GM19099 (cell line): Measurements from ENCODE around the gene EXOC4.

ENCODE experiments used
- POLR2A ChIP-seq: IDR thresholded peaks from 3 replicates; pipeline ENCODE4 v1.6.1; 2011; ENCODE audit warnings: low read depth; ENCODE audit not compliant: insufficient read length; ENCODE audit errors: extremely low read depth

The EXOC4 gene

GRCh38 chr7:133412942-133413341 lies 160.1 kb downstream of the EXOC4 start:
- TF ChIP-seq POLR2A, result no peak

DNA sequence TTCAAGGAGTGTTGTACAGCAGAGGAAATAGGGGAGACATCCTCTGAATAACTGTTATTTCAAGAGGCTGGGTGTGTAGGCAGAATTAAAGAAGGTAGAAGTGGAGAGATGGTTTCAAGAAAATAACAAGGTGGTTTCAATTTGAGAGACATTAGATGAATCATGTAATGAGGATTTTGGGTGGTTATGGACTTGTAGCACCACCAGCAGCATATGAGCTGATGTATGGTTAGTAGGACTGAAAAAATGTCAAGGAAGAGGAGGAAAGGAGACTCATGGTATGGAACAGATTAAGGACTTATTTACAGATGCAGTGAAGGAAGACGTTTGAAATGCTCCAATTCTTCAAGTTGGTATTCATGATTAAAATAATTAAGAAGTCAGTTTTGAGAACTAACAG lies 166.2 kb downstream of the EXOC4 start:
- no peak for TF ChIP-seq POLR2A

DNA sequence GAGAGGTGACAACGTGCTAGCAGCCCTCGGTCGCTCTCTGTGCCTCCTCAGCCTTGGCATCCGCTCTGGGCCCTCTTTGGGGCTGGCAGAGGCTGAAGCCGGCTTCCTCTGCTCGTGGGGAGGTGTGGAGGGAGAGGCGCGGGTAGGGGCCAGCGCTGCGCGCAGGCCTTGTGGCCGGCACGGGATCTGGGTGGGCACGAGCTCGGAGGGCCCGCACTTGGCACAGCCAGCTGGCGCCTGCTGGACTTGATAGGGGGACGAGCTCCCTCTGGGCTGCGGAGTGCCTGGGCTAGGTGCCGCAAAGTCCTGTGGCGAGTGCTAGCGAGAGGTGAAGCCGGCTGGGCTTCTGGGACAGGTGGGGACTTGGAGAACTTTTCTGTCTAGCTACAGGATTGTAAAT lies 170.7 kb downstream of the EXOC4 start:
- TF ChIP-seq POLR2A, result no peak

DNA sequence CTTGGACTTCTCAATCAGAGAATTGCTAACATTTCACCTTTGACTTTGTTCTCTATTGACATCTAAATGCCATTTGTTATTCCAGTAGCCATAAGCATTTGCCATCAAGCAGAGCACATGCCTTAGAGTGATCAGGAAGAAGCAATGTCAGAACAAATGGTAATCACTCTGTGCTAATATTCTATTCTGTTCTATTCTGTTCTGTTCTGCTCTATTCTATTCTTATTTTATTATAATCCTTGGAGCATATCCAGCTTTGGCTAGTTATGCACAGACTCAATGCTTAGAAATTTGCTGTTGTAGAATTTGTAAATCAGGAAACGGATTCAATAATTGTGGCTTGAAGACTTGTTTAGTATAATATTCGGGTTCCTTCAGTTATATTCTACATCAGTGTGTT lies 175.4 kb downstream of the EXOC4 start:
- no peak for TF ChIP-seq POLR2A

DNA sequence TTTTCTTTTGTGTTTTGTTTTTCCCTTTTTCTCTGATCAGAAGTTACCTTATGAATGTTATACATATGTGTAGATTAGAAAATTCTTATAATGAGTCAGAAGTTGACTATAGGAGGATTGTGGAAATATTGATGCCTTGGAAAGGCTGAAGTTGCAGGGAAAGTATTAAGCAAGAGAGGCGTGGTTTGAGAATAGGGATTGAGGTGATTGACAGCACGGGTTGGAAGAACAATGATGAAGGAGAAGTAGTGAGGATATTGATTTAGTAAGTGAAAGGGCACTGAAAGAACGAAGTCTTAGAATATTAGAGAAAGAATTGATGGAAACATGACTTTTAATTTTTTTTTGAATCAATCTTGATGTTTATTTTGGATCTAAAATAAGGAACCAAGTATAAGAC lies 176.0 kb downstream of the EXOC4 start:
- TF ChIP-seq POLR2A, result no peak

- TF ChIP-seq POLR2A, result no peak
These were observed 176.5 kb downstream of the EXOC4 start for GRCh38 chr7:133429371-133429770.

DNA sequence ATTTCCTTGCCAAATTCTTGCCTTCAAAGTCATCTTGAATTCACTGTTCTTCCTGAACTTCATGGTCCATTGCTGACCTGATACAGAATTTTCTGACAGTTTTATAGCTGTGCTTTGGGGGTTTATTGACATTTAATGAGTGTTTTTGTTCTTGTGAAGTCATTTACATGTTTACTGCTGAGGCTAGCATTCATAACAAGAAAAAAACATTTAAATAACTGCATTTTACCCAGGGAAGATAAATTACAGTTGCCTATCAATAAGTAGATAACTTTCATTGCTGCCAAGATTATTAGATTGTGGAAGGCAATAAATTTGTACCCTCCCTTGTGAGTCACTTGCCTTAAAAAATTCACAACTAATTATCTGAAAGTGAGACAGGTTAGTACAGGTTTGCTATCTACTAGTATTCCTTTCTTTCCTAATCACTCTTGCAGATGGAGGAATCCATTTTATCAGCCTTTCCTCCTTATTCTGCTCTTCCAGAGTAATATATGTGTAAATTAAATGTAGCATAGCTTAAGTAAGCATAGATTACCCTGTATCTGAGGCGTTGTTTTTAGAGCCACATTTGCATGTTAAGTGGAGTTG lies 178.4 kb downstream of the EXOC4 start:
- no peak for TF ChIP-seq POLR2A

DNA sequence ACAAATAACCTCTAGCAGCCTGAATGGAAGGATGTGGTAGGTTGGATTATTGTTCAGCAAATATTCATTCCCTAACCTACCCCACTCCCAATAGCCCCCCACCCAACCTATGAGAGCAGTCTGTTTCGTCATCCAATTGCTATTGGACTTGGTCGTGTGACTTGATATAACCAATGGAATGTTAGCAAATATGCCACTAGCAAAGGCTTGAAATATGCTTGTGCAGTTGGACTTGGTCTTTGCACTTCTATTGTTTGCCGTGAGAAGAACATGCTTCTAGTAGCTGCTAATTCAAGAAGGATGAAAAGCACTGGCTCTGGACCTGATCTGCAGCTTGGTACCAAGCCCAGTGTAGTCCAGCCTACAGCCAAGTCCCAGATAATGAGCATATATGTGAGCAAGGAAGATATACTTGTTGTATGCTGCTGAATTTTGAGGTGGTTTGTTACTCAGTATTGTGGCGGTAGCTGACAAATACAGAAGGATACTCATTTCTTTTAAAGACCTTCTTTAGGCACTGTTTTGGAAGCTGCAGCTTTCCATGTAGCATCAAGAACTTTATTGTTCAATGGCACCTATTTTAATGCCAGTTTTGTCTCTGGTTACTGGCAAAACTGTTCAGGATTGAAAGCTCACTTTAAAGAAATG lies 180.4 kb downstream of the EXOC4 start:
- TF ChIP-seq POLR2A, result no peak

DNA sequence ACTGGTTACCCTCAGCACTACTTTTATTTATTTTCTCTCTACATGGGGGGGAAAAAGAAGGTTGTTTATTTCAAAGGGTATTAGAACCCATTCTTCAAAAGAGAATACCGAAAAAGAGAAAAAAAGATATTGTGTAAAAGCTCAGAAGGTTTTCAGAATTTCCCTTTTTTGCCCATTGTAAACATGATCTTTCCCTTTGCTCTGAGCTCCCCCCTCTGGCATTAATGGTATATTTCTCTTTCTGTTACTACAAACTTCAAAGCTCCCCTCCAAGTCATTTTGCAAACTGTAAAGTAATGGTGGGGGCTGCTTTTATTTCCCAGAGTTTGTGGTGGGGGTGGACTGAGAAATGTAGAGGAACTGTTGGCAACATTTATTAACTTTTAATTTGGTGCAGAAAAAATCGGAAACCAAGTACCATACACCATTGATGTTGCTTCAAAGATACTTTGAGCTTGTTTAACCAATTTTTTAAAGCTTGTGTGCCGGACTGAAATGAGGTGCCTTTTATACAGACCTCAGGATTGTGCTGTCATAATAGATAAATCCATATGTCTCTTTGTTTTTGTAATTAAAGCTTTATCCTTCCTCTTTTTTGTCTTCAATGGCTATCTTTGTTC lies 181.5 kb downstream of the EXOC4 start:
- no peak for TF ChIP-seq POLR2A

DNA sequence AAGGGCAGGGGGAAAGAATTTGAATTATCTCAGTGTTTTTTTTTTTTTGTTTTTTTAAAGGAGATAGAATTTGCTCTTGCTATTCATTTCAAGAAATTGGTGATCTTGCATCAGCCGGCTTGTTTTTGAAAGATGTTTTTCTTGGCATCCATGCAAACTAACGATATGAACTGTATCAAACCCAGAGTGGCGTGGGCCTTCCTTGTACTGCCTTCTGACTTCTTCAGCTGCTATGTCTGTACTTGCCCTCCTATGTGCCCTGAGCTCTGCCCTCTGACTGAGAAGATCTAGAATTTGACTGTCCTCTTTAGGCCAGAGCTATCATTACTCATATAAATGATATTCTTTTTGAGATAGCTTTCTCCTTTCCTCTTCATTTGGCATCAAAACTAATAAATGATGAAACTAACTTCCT lies 183.1 kb downstream of the EXOC4 start:
- TF ChIP-seq POLR2A, result no peak

GRCh38 chr7:133437544-133437943 lies 184.7 kb downstream of the EXOC4 start:
- no peak for TF ChIP-seq POLR2A

DNA sequence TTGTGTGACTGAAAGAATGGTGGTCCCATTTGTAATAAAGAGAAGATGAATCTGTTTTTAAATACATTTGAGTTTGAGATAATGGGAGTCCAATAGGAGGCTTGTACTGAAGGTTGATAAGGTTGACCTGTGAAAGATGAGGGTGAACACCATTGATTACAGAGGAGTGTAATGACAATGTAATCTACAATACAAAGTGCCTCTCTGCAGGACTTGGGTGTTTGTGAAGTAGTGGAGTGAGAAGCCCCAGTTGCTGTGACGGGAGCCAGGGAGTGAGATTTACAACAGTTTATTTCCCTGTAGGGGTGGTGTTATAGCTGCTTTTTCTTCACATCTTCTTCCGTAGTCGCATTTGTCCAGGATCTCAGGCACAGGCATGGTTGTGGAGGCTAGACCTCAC lies 189.9 kb downstream of the EXOC4 start:
- no peak for TF ChIP-seq POLR2A

DNA sequence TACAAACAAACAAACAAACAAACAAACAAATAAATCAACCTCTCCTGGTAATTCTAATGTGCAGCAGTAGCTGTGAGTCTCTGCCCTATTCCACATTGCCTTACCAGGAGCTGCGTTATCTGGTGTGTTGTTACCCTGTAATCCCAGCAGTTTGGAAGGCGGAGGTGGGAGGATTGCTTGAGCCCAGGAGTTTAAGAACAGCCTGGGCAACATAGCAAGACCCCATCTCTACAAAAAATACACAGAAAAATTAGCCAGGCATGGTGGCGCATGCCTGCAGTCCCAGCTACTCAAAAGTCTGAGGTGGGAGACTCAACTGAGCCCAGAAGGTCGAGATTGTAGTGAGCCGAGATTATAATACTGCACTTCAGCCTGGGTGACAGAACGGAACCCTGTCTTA lies 192.7 kb downstream of the EXOC4 start:
- TF ChIP-seq POLR2A, result no peak

DNA sequence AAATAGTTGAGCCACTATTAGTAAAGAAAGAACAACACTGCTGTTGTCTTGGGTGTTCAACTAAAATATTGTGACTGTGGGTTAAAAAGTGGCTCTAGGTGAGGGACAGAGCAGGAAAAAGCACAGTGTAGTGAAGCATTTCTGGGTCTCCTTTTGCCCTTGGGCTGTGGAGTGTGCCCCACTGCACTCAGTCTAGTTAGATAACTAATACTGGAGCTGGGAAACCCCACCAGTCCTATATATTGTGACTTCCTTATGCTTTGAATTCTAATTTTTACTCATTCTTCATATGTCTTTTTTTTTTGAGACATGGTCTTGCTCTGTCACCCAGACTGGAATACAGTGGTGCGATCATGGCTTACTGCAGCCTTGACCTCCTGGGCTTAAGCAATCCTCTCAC lies 195.1 kb downstream of the EXOC4 start:
- TF ChIP-seq POLR2A, result no peak

- no peak for TF ChIP-seq POLR2A
These were observed 199.7 kb downstream of the EXOC4 start for GRCh38 chr7:133452577-133452976.

- TF ChIP-seq POLR2A, result no peak
These were observed 205.8 kb downstream of the EXOC4 start for GRCh38 chr7:133458688-133459087.
